HG03558 (cell line): Measurements from ENCODE around the gene POLR2C.

ENCODE experiments used
- ATAC-seq: cut with Tn5 transposase; IDR thresholded peaks from one replicate; pipeline ENCODE4 v1.9.1; 2021; ENCODE audit warnings: moderate number of reproducible peaks; ENCODE audit not compliant: unreplicated experiment; ENCODE audit errors: extremely low read depth

POLR2C gene

GRCh38 chr16:57447186-57447962 lies 15.1 kb upstream of the POLR2C start, which contains the start of the genes CIAPIN1 and COQ9:
TSS of gene CIAPIN1 (minus strand) at chr16:57447385. CDS start at chr16:57440928, 6,457 bp downstream.
TSS of gene COQ9 (plus strand) at chr16:57447479. CDS start at chr16:57447506, 27 bp downstream.
- peak; percentile 91 for ATAC-seq

- ATAC-seq = no peak
Observed at GRCh38 chr16:57452021-57452420, 10.5 kb upstream of the POLR2C start.

- no peak for ATAC-seq
Observed at GRCh38 chr16:57462978-57463362, 491 bp downstream of the POLR2C start.

GRCh38 chr16:57464523-57464922 lies 2.0 kb downstream of the POLR2C start:
- no peak for ATAC-seq

- ATAC-seq = no peak
Observed at GRCh38 chr16:57468346-57468745, 5.9 kb downstream of the POLR2C start.

GRCh38 chr16:57469046-57469445 lies 6.6 kb downstream of the POLR2C start:
- no peak for ATAC-seq

- no peak for ATAC-seq
Observed at GRCh38 chr16:57469917-57470470, 7.5 kb downstream of the POLR2C start.

GRCh38 chr16:57470711-57471110 lies 8.2 kb downstream of the POLR2C start:
- no peak for ATAC-seq

- ATAC-seq = no peak
Observed at GRCh38 chr16:57471209-57471608, 8.7 kb downstream of the POLR2C start.

GRCh38 chr16:57471852-57472664 lies 9.6 kb downstream of the POLR2C start:
- ATAC-seq = no peak

- no peak for ATAC-seq
Observed at GRCh38 chr16:57472665-57473060, 10.2 kb downstream of the POLR2C start.

GRCh38 chr16:57473176-57473840 lies 10.8 kb downstream of the POLR2C start:
- no peak for ATAC-seq

GRCh38 chr16:57473906-57474305 lies 11.4 kb downstream of the POLR2C start:
- ATAC-seq = no peak

- no peak for ATAC-seq
Observed at GRCh38 chr16:57474671-57475661, 12.5 kb downstream of the POLR2C start.

- peak; percentile 93 for ATAC-seq
Observed at GRCh38 chr16:57475711-57476339, 13.3 kb downstream of the POLR2C start.

- ATAC-seq = no peak
Observed at GRCh38 chr16:57476546-57477410, 14.3 kb downstream of the POLR2C start.

- ATAC-seq = no peak
Observed at GRCh38 chr16:57477531-57478202, 15.2 kb downstream of the POLR2C start.
